Hepatocyte (in vitro differentiated cells): Measurements from ENCODE around the gene IQCF6. TPM values are rescaled to one million over a fixed set of nuclear protein-coding genes. Genes with fewer than 3 reads are reported as not detected.

Experiments used
- DNase-seq: peaks from one replicate; pipeline ENCODE4 v3.0.0-alpha.2; 2016; ENCODE audit warnings: low spot score
- H2AFZ ChIP-seq: fragments of 200-600 bp; sonication (generic); 2 replicates; pipeline ENCODE4 v1.6.0; 2016; ENCODE audit warnings: antibody characterized with exemption, mild to moderate bottlenecking
- H3K27ac ChIP-seq: fragments of 200-600 bp; sonication (generic); 2 replicates; pipeline ENCODE4 v1.5.1; 2016; ENCODE audit warnings: mild to moderate bottlenecking
- H3K27me3 ChIP-seq: fragments of 200-600 bp; sonication (generic); 2 replicates; pipeline ENCODE4 v1.6.1; 2016
- H3K36me3 ChIP-seq: fragments of 200-600 bp; sonication (generic); replicated peaks from 2 replicates; pipeline ENCODE4 v1.5.1; 2016; ENCODE audit warnings: low read depth; ENCODE audit not compliant: insufficient read depth
- H3K4me1 ChIP-seq: fragments of 200-600 bp; sonication (generic); 2 replicates; pipeline ENCODE4 v1.5.1; 2016; ENCODE audit warnings: mild to moderate bottlenecking, moderate library complexity; ENCODE audit not compliant: insufficient read depth
- H3K4me2 ChIP-seq: fragments of 200-600 bp; sonication (generic); 2 replicates; pipeline ENCODE4 v1.6.0; 2016
- H3K4me3 ChIP-seq: fragments of 200-600 bp; sonication (generic); 2 replicates; pipeline ENCODE4 v1.5.1; 2016; ENCODE audit warnings: mild to moderate bottlenecking
- H3K79me2 ChIP-seq: fragments of 200-600 bp; sonication (generic); 2 replicates; pipeline ENCODE4 v1.6.0; 2017; ENCODE audit warnings: mild to moderate bottlenecking
- H3K9me2 ChIP-seq: fragments of 200-600 bp; sonication (generic); replicated peaks from 2 replicates; pipeline ENCODE4 v1.6.0; 2017; ENCODE audit warnings: mild to moderate bottlenecking; ENCODE audit not compliant: insufficient read depth
- H3K9me3 ChIP-seq: fragments of 200-600 bp; sonication (generic); 2 replicates; pipeline ENCODE4 v1.5.1; 2016; ENCODE audit warnings: low read depth, mild to moderate bottlenecking
- H4K20me1 ChIP-seq: fragments of 200-600 bp; sonication (generic); 2 replicates; pipeline ENCODE4 v1.6.0; 2016; ENCODE audit warnings: mild to moderate bottlenecking; ENCODE audit not compliant: insufficient read depth, poor library complexity, severe bottlenecking
- CTCF ChIP-seq: fragments of 200-600 bp; sonication (generic); IDR thresholded peaks from 2 replicates; pipeline ENCODE4 v1.5.1; 2016; ENCODE audit warnings: antibody characterized with exemption, mild to moderate bottlenecking; ENCODE audit not compliant: poor library complexity
- EZH2 ChIP-seq: fragments of 200-600 bp; sonication (generic); IDR thresholded peaks from 2 replicates; pipeline ENCODE4 v1.6.1; 2016; ENCODE audit warnings: antibody characterized with exemption, mild to moderate bottlenecking, borderline replicate concordance
- EZH2phosphoT487 ChIP-seq: fragments of 200-600 bp; sonication (generic); IDR thresholded peaks from one replicate; pipeline ENCODE4 v1.6.1; 2018; ENCODE audit warnings: antibody characterized with exemption, mild to moderate bottlenecking, low read depth, moderate library complexity; ENCODE audit not compliant: unreplicated experiment, severe bottlenecking
- WGBS: methylation state at CpG from one replicate; pipeline ENCODE4 v1.1.6; 2016; ENCODE audit warnings: low lambda C conversion rate; ENCODE audit errors: missing lambda C conversion rate; 5-methylcytosine and 5-hydroxymethylcytosine counted together
- polyA plus RNA-seq: library from polyadenylated mRNA; unstranded; fragments of >200 nt; fragmentation: Nextera tagmentation; extraction: Ambion mirVana; gene quantifications from 2 replicates; pipeline ENCODE4 v1.2.1, GENCODE V29; 2016
- total RNA-seq: library from RNA; depleted of rRNA; stranded (reverse); fragments of >200 nt; gene quantifications from 2 replicates; pipeline ENCODE4 v1.2.3, GENCODE V29; 2014

Gene IQCF6
- total and polyA plus RNA-seq, 2 experiments from 2014 or later: not detected

DNA sequence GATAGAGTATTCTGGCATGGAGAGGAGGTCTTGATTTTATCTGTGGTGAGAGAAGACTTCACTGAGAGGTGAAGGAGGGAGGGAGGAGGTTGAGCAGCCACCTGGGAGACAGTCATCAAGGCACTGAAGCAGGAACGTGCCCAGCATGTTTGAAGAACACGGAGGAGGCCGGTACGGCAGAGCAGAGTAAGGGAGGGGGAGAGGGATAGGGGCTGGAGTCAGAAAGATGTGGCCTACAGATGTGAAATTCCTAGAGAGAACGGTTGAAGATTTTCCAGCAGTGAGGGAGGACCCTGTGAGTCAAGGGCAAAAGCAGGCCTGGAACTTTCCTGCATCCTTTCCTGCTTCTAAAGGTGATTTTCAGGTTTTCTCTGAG is 21.7 kb upstream of the IQCF6 start:
- H3K4me1 ChIP-seq: no peaks in the 10 kb centered on the region
- no peak for DNase-seq
- TF ChIP-seq EZH2phosphoT487: no peak
- no peak for TF ChIP-seq CTCF
- no peak for TF ChIP-seq EZH2
- no peak overlapping the region for H3K27ac ChIP-seq
- no peaks in the 10 kb centered on the region for H3K36me3 ChIP-seq
- no peak overlapping the region for H3K4me2 ChIP-seq
- no peaks in the 10 kb centered on the region for H3K9me3 ChIP-seq
- no peaks in the 10 kb centered on the region for H3K79me2 ChIP-seq
- WGBS: 49% methylated on average over 5 of the region's 5 CpGs
- no peak overlapping the region for H2AFZ ChIP-seq
- H4K20me1 ChIP-seq: no peaks in the 10 kb centered on the region
- no peak overlapping the region for H3K4me3 ChIP-seq
- H3K9me2 ChIP-seq: no peaks in the 10 kb centered on the region
- H3K27me3 ChIP-seq: peaks cover 10% of the 10 kb centered on the region

DNA sequence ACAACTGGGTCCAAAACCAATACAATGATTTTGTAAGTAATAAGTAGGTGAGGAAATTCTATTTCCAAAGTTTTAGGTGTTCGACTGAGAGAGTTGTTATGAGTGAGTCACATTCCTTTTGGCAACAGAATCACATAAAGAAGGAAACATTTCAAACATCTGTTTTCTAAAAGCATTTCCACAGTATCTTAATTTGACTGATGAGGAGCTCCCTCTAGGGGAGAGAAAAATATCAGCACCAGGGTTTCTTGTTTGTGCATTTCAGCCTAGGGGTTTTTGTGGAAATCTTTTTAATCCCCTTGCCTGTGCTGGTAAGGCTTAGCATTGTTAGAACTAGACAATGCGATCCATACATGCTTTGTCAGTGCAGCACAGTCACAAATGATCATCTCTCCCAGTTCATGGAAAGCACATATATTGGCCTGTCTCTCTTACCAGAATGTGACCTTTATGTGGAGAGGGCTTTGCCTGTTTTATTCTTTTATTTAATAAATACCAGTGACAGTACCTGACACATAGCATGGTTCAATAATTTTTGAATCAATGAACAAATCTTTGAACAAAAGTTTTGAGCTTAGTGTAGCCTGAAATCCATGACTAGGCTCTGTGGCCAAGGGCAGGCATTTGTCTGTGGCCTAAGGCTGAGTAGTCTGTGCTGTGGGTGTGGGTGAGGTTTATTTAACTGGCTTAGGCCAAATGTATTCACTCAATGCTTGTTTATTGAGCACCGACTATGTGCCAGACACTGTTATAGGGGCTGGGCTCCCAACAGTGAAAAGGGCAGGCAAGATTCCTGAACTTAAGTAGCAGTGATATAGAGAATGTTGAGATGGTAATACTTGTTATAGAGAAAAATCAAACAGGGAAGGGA is 21.1 kb upstream of the IQCF6 start:
- Histone ChIP-seq H3K9me2 (no peaks in the 10 kb centered on the region), H3K4me2 (no peak overlapping the region), H3K36me3 (no peaks in the 10 kb centered on the region), H2AFZ (no peak overlapping the region), H3K4me3 (no peak overlapping the region), H4K20me1 (no peaks in the 10 kb centered on the region), H3K9me3 (no peaks in the 10 kb centered on the region), H3K79me2 (no peaks in the 10 kb centered on the region), H3K27me3 (peaks cover 12% of the 10 kb centered on the region), H3K4me1 (no peaks in the 10 kb centered on the region), H3K27ac (no peak overlapping the region)
- 20% methylated on average over 3 of the region's 3 CpGs for WGBS
- DNase-seq: peak; percentile 72
- no peak for TF ChIP-seq EZH2
- peak; percentile 83 for TF ChIP-seq CTCF

GRCh38 chr3:51798411-51798963 is 19.4 kb upstream of the IQCF6 start:
- Histone ChIP-seq H3K4me2 (peak overlapping the region; percentile 58), H2AFZ (peak overlapping the region; percentile 22), H3K4me1 (no peaks in the 10 kb centered on the region), H3K9me2 (no peaks in the 10 kb centered on the region), H3K27ac (no peak overlapping the region), H3K36me3 (no peaks in the 10 kb centered on the region), H3K27me3 (peaks cover 12% of the 10 kb centered on the region), H3K4me3 (no peak overlapping the region), H4K20me1 (no peaks in the 10 kb centered on the region), H3K79me2 (no peaks in the 10 kb centered on the region), H3K9me3 (no peaks in the 10 kb centered on the region)
- TF ChIP-seq CTCF (no peak), EZH2phosphoT487 (no peak), EZH2 (no peak)
- no peak for DNase-seq
- WGBS: 15% methylated on average over 3 of the region's 3 CpGs
